ENCODE data around the gene F2RL2. TPM values are rescaled to one million over a fixed set of nuclear protein-coding genes. Genes with fewer than 3 reads are reported as not detected.
"Not testable (repeated sequence)": the region's sequence is repeated elsewhere in the genome, so short reads cannot be mapped to it uniquely, and the experiment has no call there.

Gene F2RL2
- polyA plus RNA-seq, 10 donors, result 1.2 to 10.5 (median 2.4) TPM

DNA sequence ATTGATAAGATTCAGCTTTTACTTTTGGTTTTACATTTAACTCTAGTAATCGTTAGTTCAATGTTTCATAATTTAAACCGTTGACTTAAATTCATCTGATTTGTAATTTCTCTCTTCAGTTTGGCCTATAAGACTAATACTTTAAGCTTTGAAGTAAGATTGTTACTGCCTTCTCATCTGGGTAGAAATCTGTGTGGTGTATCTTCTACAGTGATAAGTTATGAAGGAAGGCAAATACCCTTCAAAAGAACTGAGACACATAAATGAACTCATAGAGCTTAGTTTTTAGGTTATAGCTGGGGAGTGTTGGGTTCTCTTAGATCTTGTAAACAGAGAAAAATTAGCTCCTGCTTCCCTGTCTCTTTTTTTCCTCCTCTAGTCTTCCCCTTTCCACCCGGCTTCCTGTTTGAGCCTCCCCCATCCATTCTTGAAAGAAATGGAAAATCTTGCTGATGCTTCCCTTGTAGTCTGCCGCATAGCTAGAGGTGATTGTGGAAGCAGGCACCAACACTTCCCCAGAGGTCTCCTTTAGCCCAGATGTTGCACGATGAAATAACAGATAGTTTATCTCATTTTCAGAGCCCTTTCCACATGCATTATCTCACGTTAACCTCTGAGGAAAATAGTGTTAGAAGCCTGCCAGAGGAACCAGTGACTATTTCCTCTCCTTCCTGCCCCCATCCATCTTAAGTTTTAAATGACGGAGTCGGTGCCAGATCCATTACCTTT lies 2.0 kb upstream of the F2RL2 start:
- peak in 2 of 3 donors; percentile 23 to 46 for DNase-seq

DNA sequence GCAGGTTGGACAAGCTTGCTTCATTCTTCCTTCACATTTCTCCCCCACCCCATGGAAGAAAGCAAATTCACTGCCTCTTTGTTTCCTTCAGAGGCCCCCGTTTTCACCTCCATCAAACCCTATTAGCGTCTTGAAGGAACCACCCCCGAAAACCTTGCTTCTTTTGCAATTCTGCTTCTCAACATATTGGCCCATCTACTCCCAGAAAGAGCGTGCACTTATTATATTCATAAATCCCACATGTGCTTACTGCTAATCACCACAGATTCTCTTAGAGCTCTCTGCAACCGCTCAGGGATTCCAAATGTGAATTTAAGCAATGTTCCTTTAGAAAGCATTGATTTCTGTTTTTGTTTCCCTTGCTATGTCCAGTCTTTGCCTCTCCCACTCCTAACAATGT lies 1.1 kb downstream of the F2RL2 start:
- peak in 2 of 3 donors; percentile 14 to 41 for DNase-seq

DNA sequence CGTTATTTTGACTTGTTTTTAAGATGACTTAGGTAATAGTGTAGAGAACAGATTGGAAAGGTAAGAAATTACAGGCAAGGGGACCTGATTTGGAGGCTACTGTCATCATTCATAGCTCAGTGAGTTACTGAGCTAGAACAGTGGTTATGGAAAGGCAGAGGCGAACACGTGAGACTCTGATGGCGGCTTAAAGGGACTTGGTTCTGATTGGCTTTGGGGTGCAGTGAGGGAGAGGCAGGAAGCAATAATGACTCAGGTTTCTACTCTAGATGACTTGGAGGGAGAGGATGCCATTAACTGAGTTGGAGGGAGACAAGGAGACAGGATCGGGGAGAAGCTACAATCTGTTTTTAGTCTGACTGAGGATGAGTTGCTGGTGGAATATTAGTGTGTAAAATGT lies 3.0 kb downstream of the F2RL2 start:
- DNase-seq, result no peak

DNA sequence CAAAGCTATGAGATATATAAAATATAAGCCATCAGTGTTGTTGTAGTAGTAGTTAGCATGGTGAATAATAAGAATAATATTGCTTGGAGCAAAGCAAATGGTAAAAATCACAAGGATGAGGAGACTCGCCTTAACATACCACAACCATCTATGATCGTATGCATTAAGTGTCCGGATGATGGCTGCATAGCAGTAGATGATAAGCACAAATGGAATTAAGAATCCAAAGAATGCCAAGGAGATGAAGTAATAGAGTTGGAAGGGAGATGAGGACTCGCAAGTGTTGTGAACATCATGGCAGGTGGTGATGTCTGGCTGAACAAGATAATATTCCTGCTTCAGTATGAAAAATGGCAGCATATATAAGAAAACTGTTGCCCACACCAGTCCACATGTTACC lies 5.5 kb downstream of the F2RL2 start:
- DNase-seq, result peak in 1 of 3 donors; percentile 82

DNA sequence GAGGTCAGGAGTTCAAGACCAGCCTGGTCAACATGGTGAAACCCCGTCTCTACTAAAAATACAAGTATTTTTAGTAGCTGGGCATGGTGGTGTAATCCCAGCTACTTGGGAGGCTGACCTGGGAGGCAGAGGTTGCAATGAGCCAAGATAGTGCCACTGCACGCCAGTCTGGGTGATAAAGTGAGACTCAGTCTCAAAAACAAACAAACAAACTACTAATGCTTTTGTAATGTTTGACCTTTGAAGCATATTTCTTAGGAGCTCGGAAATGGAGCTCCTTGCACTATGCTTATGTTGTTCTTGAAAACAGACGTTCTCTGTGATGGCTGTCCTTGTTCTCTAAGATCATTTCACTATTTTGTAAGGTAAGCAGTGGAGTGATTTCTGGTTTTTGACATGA lies 6.0 kb downstream of the F2RL2 start:
- DNase-seq, result no peak

DNA sequence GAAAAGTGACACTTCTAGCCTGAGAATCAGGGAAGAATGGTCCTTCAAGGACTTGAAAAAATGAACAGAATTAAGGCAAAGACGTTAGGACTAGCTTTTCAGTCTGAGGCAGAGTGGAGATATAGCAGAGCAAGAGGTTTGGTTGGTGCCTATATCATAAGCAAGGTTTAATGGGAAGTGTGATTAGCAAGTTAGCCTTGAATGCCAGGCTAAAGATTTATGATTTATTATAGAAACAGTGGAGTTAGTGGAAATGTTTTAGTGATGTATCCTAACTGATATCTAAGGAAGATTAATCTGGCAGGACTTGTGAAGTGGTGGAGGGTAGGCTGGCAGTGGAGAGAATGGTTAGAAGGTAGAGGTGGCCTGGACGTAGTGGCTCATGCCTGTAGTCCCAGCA lies 7.0 kb downstream of the F2RL2 start:
- no peak for DNase-seq

DNA sequence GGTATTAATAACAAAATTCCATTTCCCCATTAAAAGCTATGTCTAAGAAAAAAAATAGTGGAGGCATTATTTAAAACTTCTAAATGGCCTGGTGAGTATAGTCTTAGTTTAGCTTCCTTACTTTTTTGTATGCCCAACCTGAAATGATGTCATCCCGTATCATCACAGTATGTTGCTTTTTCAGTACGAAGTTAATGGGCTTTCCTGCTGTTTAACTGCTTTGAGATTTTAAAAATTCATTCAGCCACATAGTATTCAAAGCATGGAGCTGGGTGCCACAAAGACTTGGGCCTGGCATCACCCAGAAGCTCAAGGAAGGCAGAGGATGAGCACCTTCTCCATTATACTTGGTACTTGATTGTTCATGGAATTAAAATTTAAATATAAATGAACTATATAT lies 7.4 kb downstream of the F2RL2 start:
- no peak for DNase-seq

DNA sequence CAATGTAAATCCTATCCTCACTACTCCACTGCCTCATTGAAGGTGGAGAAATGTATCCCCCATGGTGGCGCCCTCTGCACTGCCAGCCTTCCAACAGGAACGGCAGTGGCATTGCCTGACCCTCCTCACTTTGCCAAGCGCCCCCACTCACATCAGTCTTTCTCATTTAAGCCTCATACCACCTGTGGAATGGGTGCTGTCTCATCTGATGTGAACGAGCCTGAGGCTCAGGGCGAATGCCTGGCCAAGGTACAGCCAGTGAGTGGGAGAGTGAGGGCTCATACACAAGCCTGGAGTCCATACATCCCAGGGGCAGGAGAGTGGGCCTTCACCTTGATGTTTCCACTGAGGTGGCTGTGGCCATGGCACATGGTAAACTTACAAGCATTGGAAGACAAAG lies 10.3 kb downstream of the F2RL2 start:
- no peak for DNase-seq

DNA sequence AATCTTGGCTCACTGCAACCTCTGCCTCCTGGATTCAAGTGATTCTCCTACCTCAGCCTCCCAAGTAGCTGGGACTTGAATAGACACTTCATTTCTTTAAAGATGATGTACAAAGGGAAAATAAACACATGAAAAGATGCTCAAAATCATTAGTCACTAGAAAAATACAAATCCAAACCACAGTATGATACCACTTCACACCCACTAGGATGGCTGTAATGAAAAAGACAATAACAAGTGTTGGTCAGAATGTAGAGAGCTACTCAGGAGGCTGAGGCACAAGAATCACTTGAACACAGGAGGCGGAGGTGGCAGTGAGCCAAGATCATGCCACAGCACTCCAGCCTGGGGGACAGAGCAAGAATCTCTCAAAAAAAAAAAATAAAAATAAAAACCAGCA lies 13.0 kb downstream of the F2RL2 start:
- no peak for DNase-seq

DNA sequence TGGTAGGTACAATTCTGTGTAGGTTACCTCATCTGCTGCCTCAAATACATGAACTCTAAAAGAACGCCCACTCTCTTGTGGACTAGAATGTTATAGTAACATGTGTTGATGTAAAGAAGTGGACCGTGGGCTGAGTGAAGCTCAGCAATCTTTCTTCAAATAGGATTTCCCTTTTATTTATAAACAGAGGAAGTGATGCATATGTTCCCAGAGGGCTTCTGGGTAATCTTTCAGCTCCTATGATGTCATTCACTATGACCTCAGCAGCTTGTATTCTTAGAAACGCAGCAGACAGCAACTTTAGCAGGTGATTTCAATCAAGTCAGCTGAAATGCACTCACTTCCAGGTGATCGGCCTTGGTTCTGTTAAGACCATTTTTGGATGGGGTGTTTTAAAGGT lies 14.4 kb downstream of the F2RL2 start:
- DNase-seq, result peak; percentile 25 to 81 (median 61)

DNA sequence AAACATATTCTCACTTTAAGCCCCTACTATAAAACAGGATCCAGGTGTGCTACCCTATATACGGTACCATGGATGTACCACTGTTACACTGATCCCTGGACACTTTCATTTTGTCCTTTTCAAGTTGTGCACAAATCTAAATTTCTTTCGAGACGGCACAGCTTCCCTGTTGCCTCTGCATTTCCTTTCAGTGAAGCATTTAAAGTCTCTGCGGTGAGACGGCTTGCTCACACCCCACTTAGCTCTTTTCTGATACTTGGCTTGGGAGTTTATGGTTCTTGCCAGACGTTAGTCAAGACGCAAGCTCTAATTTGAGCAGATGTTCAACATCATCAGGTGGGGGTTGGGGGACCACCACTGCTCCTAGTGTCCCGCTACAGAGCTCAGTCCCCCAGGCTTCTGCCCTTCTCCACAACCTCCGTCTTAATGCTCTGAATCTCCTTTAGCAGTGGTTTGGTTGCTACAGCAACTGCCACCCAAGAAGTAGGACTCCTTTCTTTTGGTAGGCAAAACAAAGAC lies 15.8 kb downstream of the F2RL2 start:
- DNase-seq, result peak in 2 of 3 donors; percentile 45 to 72

DNA sequence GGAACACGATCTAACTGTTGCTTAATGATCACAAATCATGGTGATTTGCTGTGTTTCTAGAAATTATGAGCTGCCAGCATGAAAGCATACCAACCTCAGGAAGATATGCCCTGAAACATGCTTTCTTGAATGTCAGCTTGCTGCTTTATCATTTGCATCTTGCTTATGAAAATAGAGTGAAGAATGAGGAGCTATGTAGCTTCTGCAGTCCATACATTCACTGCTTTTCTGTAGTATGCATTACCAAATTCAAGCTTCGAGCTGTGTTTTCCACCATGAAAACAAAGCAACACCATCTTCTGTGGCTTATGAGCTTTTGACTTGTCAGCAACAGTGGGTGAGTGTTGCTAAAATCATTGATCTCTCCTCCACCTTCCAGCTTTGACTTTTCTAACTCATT lies 16.5 kb downstream of the F2RL2 start:
- peak in 1 of 3 donors; percentile 24 for DNase-seq

DNA sequence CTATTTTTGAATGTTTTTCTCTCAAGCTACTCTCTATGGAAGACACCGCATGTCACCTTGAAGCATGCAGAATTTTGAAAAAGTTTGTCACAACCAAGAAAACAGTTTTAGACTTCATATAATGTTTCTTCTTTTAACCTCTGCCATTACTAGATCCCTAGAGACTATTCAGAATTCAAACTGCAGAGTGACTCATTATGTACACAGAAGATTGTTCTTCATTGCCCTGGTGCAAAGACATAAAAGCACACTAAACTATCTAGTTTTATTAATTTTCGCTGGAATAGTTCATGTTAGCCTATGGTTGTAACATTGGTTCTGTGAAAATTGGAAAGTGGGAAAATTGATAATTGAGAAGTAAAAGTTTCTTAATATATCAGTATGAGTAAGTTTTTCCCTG lies 18.4 kb downstream of the F2RL2 start:
- no peak for DNase-seq

DNA sequence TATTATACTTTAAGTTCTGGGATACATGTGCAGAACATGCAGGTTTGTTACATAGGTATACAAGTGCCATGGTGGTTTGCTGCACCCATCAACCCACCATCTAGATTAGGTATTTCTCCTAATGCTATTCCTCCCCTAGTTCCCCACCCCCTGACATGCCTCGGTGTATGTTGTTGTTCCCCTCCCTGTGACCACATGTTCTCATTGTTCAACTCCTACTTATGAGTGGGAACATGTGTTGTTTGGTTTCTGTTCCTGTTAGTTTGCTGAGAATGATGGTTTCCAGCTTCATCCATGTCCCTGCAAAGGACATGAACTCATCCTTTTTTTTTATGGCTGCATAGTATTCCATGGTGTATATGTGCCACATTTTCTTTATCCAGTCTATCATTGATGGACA lies 19.2 kb downstream of the F2RL2 start:
- DNase-seq, result not testable (repeated sequence)

DNA sequence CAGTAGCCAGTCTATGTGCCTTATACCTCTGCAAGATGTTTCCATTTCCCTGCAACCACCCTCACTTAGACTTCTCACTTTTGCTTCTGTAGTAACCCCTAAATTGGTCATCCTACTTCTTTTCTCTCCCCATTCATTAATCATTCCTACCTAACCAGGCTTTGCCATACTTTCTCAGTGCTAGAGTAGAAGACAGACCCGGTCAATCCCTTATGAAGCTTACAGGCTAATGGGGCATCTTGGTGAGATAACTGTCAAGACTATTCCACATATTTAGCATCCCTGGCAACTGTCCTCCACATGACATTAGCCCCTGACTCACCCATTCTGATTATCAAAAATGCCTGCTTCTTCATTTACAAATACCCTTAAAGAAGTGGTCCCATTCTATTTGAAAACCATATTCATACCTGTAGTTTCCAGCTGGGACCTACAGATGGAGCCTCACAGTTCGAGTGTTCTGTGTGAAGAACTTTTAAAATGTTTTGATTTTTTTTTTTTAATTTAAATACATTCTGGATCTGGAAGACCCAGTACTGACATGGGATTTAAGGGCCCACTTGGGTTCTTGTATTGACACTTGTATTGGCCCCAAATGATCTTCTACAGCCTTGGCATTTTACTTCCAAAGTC lies 21.0 kb downstream of the F2RL2 start:
- DNase-seq, result no peak

DNA sequence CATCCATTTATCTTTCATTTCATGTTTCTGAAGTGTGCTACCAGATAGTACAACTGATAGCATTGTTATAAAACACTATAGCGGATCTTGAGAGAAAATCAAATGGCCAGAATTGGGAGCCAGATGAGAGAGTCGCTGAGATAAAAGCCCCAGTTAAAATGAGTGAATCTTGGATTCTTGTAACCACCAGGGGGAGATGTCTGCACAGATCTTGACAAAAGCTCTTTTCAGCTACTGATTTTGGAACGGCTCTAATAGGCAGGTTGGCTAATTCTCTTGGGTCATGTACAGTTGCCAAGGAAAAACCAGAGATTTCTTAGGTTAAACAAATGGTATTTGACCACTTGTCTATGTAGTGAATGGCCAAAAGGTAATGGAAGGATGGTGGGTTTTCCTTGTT lies 21.7 kb downstream of the F2RL2 start:
- DNase-seq, result peak in 2 of 3 donors; percentile 56 to 77

DNA sequence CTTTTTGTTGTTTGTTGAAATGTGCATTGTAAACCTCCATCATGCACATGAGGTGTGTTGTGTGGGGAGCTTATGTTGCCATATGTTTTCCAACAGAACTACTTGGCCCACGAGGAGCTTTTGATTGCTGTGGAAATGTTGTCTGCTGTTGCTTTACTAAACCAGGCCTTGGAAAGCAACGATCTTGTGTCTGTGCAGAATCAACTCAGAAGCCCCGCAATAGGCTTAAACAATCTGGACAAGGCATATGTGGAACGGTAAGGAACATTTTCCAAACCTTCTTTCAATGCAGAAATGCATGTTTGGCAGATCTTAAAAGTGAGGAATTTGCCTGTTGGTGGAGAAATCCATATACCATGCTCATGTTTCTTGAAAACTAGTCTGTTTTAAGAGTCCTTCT lies 22.5 kb downstream of the F2RL2 start:
- no peak for DNase-seq

DNA sequence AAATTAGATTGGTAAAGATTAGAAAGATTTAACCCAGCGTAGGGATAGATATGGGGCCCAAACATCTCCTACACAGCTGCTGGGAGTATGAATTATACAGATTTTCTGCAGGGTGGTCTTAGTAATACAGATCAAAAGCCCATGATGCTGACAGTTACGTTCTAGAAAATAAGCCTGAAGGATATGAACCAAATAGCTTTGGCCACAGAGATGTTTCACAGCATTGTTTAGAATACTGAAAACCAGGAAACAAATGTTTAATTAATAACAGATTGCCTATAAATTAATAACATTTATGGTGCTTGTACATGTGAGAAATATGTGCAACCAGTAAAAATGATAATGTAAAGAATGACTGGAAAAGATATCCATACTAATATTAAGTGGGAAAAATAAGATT lies 24.7 kb downstream of the F2RL2 start:
- no peak for DNase-seq

DNA sequence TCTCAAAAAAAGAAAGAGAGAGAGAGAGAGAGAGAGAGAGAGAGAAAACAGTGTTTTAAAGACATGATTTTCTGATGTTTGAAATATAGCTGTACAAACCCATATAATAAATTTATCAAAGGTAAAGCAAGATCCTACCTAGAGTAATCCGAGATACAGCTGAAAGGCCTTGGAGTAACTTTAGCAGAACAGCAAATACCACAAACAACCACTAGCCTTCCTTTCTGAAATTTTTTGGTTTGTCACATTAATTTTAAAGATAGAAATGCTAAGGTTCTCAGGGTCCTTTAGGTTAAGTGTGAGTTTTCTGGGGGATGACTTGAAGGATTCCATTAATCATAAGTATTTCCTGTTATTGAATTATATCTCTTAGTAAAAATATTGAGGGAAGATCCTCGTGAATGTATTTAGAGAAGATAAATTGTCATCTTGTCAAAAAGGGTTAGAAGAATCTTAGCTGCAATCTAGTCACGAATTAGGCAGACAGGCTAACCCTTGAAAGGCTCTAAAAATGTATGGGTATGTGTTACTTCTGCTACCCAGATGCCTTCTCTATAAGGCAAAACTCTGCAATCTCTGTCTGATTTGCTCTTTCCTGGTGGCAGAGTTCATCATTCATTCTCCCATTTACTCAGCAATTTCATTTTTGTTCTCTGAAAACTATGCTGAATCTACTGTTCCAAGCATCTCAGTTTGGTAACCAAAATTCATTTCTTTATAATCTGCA lies 27.3 kb downstream of the F2RL2 start:
- no peak for DNase-seq

DNA sequence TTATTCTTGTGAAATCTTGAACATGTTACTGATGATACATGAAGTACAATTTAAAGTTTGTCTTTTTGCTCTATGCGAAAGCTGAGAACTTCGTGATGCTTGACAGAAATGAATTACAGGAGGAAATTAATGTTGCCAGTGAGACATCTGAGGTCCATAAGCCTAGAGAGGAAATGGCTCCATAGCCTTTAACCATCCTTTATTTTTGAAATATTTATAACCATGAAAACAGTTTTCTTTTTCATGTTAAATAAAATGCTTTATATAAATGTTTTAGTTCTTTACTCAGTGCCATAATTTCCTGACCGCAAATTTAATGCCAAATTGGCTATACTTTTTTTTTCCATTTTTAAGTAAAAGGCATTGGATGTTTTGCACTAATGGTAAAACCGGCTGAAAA lies 29.1 kb downstream of the F2RL2 start:
- peak in 1 of 3 donors; percentile 51 for DNase-seq

DNA sequence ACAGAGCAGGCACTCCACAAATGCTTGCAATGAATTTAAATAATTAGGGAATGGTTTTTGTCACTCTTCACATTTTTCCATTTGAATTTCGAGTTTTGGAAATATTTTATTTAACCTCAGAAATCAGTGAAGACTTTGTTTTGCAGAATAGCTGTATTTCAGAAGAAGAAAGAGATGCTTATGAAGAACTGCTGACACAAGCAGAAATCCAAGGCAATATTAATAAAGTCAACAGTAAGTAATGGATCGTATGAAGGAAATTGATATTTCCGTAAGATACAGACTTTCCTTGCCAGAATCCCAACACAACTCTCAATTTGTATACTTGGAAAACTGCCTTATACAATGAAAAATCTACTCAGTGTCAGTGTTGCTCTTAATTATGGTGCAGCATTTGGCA lies 30.5 kb downstream of the F2RL2 start:
- DNase-seq, result no peak

DNA sequence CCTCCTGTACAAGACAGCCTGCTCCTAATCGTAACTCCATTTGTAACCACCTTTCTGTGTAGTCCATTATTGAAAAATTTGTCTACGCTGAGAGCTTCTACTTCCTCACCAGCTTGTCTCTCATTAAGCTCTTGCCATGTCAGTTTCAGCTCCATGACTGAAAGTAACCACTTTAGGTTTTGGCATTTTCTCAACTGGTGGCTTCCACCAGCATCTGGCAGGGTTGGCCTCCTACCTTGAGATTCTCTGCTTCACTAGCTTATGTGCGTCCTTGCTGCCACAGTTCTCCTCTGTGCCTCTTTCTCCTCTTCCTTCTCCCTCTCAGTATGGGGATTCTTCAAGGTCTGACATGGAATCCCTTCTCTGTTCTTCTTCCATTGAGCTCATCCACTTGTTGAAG lies 31.8 kb downstream of the F2RL2 start:
- DNase-seq, result no peak

DNA sequence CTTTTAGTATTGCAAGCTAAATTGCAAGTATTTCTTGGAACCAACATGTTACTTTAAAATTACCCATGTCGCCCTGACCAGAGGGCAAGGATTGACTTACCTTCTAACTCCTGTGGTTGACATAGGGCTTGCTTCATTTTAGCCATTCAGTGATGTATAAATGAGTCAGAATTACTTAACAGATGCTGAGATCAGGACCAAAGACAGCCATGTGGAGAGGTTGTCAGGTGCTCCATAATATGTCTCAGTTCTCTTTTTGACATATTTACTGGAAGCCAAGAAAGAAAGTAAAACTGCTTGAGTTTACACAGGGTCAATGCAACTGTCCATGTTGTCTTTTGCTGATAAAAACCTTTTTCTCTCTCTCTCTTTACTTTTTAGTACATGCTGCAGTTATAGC lies 33.2 kb downstream of the F2RL2 start:
- no peak for DNase-seq
